Rectal smooth muscle tissue (tissue), 1 donor: ENCODE data around the gene WDR77.

Experiments used
- H3K27ac ChIP-seq: one replicate; pipeline ENCODE4 v1.7.0; 2013; ENCODE audit warnings: low read depth, low read length, inconsistent platforms
- H3K27me3 ChIP-seq: one replicate; pipeline ENCODE4 v1.7.0; 2013; ENCODE audit warnings: low read length; ENCODE audit not compliant: control insufficient read depth, insufficient read depth
- H3K36me3 ChIP-seq: one replicate; pipeline ENCODE4 v1.7.0; 2013; ENCODE audit warnings: low read length; ENCODE audit not compliant: control insufficient read depth, insufficient read depth
- H3K4me1 ChIP-seq: one replicate; pipeline ENCODE4 v1.7.0; 2013; ENCODE audit warnings: low read length; ENCODE audit not compliant: control insufficient read depth, insufficient read depth
- H3K4me3 ChIP-seq: one replicate; pipeline ENCODE4 v1.7.0; 2013; ENCODE audit warnings: low read length
- H3K9ac ChIP-seq: one replicate; pipeline ENCODE4 v1.7.0; 2013; ENCODE audit warnings: low read length

Gene WDR77

GRCh38 chr1:111481387-111482221 lies 32.5 kb upstream of the WDR77 start:
- no peaks in the 10 kb centered on the region for H3K27me3 ChIP-seq
- no peak overlapping the region for H3K9ac ChIP-seq
- peak overlapping the region; percentile 24 for H3K27ac ChIP-seq
- no peaks in the 10 kb centered on the region for H3K36me3 ChIP-seq
- H3K4me1 ChIP-seq, result no peaks in the 10 kb centered on the region
- H3K4me3 ChIP-seq, result no peak overlapping the region

- H3K4me1 ChIP-seq, result no peaks in the 10 kb centered on the region
- no peak overlapping the region for H3K9ac ChIP-seq
- H3K27ac ChIP-seq, result no peak overlapping the region
- H3K4me3 ChIP-seq, result no peak overlapping the region
- H3K36me3 ChIP-seq, result no peaks in the 10 kb centered on the region
- no peaks in the 10 kb centered on the region for H3K27me3 ChIP-seq
These were observed 31.6 kb upstream of the WDR77 start for GRCh38 chr1:111480674-111481073.

GRCh38 chr1:111476761-111477309 lies 27.8 kb upstream of the WDR77 start:
- H3K27ac ChIP-seq, result no peak overlapping the region
- no peak overlapping the region for H3K4me3 ChIP-seq
- H3K9ac ChIP-seq, result no peak overlapping the region
- H3K27me3 ChIP-seq, result no peaks in the 10 kb centered on the region
- H3K4me1 ChIP-seq, result no peaks in the 10 kb centered on the region
- H3K36me3 ChIP-seq, result no peaks in the 10 kb centered on the region

GRCh38 chr1:111476214-111476613 lies 27.2 kb upstream of the WDR77 start:
- Histone ChIP-seq H3K9ac (no peak overlapping the region), H3K27ac (no peak overlapping the region), H3K27me3 (no peaks in the 10 kb centered on the region), H3K36me3 (peaks cover 3% of the 10 kb centered on the region), H3K4me1 (no peaks in the 10 kb centered on the region), H3K4me3 (no peak overlapping the region)

DNA sequence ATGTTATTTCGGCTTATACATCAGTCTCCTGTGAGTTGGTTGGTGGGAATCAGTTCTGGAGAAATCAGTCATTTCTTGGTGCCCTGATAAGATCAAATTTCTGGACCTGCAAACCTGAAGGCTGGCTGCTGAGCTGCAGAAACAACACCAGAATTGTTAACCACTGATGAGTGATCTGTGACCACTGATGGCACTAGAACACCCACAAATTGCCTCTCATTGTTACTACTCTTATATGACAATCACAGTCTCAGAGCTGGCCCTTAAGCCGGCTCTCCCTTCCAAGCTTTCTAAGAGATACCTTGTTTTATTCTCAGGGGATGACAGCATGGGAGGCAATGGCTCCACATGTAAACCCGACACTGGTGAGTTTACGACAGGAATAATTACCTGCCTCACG lies 26.6 kb upstream of the WDR77 start:
- Histone ChIP-seq H3K36me3 (peaks cover 3% of the 10 kb centered on the region), H3K9ac (no peak overlapping the region), H3K27ac (no peak overlapping the region), H3K4me3 (no peak overlapping the region), H3K27me3 (no peaks in the 10 kb centered on the region), H3K4me1 (no peaks in the 10 kb centered on the region)

DNA sequence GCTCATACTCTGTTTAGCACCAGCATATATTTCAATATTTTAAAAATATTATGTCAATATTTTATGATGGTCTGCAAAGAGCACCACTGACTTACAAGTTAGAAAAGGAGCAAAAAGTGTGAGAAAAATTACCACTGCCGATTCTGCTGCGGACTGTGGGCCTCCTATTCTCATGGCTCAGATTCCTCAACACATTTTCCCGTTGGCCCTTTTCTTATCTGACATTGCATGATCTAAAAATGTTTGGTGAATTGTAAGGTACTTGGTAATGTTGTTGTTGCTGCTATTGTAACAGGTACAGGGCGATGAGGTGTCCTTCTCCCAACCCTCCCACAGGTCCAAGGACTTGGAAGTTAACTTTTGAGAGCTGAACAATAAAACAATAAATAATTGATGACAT lies 25.5 kb upstream of the WDR77 start:
- Histone ChIP-seq H3K27me3 (no peaks in the 10 kb centered on the region), H3K9ac (no peak overlapping the region), H3K4me1 (no peaks in the 10 kb centered on the region), H3K4me3 (peak overlapping the region; percentile 29), H3K36me3 (peaks cover 3% of the 10 kb centered on the region), H3K27ac (peak overlapping the region; percentile 15)

DNA sequence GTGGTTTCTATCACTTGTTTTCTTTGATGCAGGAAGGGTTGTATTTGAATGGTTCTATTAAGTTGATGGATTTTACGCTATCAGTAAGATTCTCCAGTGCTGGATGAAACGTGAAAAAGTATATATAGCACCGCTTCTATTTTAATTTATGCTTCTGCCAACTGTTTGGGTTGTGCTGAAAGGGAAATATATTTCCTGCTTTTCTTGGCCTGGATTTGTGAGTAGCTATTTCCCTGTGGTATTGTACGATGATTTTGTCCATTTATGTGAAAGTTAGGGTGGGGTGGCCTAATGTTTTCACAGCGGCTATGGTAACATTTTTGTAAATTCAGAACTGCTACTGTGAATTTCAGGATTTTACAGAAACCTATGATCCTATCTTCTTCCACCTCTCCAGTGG lies 25.1 kb upstream of the WDR77 start:
- Histone ChIP-seq H3K4me1 (no peaks in the 10 kb centered on the region), H3K27me3 (no peaks in the 10 kb centered on the region), H3K9ac (no peak overlapping the region), H3K36me3 (peaks cover 3% of the 10 kb centered on the region), H3K4me3 (peak overlapping the region; percentile 29), H3K27ac (peak overlapping the region; percentile 15)

- no peaks in the 10 kb centered on the region for H3K4me1 ChIP-seq
These were observed 22.5 kb upstream of the WDR77 start for GRCh38 chr1:111471538-111471937.

GRCh38 chr1:111471012-111471411 lies 22.0 kb upstream of the WDR77 start:
- no peak overlapping the region for H3K4me3 ChIP-seq
- H3K27ac ChIP-seq, result no peak overlapping the region
- H3K4me1 ChIP-seq, result no peaks in the 10 kb centered on the region
- H3K27me3 ChIP-seq, result no peaks in the 10 kb centered on the region
- peaks cover 10% of the 10 kb centered on the region for H3K36me3 ChIP-seq
- H3K9ac ChIP-seq, result no peak overlapping the region

More at GRCh38 chr1:111471538-111471937, 22.5 kb upstream of the WDR77 start:
- Histone ChIP-seq H3K27ac (peak overlapping the region; percentile 39), H3K27me3 (no peaks in the 10 kb centered on the region), H3K36me3 (peaks cover 10% of the 10 kb centered on the region), H3K4me3 (no peak overlapping the region), H3K9ac (no peak overlapping the region)

DNA sequence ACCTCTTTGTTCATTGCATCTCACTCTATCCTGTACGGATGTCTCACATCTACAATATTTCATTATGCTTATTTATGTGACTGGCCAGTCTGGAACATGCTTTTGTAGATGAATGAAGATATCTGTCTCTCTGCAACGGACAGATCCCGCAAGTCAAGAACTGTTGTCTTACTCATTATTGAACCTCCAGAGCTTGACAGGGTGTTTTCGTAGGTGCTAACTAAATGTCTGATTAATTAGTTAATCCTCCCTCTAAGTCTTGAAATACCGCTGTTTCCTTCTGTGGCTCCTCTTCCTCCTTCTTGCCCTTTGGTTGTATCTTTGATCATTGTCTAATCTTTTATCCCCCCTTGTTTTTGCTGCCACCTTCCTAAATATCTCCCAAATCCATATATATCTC lies 21.5 kb upstream of the WDR77 start:
- Histone ChIP-seq H3K4me3 (no peak overlapping the region), H3K4me1 (no peaks in the 10 kb centered on the region), H3K9ac (no peak overlapping the region), H3K27ac (no peak overlapping the region), H3K36me3 (peaks cover 10% of the 10 kb centered on the region), H3K27me3 (no peaks in the 10 kb centered on the region)

GRCh38 chr1:111469539-111469938 lies 20.5 kb upstream of the WDR77 start:
- no peak overlapping the region for H3K4me3 ChIP-seq
- no peak overlapping the region for H3K9ac ChIP-seq
- no peak overlapping the region for H3K27ac ChIP-seq
- no peaks in the 10 kb centered on the region for H3K4me1 ChIP-seq
- H3K27me3 ChIP-seq, result no peaks in the 10 kb centered on the region
- peaks cover 10% of the 10 kb centered on the region for H3K36me3 ChIP-seq

GRCh38 chr1:111468717-111469100 lies 19.7 kb upstream of the WDR77 start:
- no peaks in the 10 kb centered on the region for H3K27me3 ChIP-seq
- no peak overlapping the region for H3K27ac ChIP-seq
- no peak overlapping the region for H3K4me3 ChIP-seq
- no peaks in the 10 kb centered on the region for H3K4me1 ChIP-seq
- no peak overlapping the region for H3K9ac ChIP-seq
- peaks cover 10% of the 10 kb centered on the region for H3K36me3 ChIP-seq
